Ishikawa (cell line): Measurements from ENCODE around the gene MSRB3.

ENCODE experiments used
- CEBPB ChIP-seq: IDR thresholded peaks from 2 replicates; pipeline ENCODE4 v1.6.1; 2012
- CREB1 ChIP-seq: IDR thresholded peaks from 2 replicates; pipeline ENCODE4 v1.6.1; 2012; ENCODE audit warnings: low read depth
- EP300 ChIP-seq: IDR thresholded peaks from 2 replicates; pipeline ENCODE4 v1.6.1; 2012; ENCODE audit warnings: borderline replicate concordance
- MAX ChIP-seq: IDR thresholded peaks from 2 replicates; pipeline ENCODE4 v1.6.1; 2012
- NFIC ChIP-seq: IDR thresholded peaks from 2 replicates; pipeline ENCODE4 v1.6.1; 2012
- RAD21 ChIP-seq: IDR thresholded peaks from 2 replicates; pipeline ENCODE4 v1.6.1; 2012; ENCODE audit warnings: low read depth
- REST ChIP-seq: IDR thresholded peaks from 2 replicates; pipeline ENCODE4 v1.6.1; 2012; ENCODE audit warnings: low read depth, mild to moderate bottlenecking
- TAF1 ChIP-seq: IDR thresholded peaks from 2 replicates; pipeline ENCODE4 v1.6.1; 2012; ENCODE audit warnings: low read depth, mild to moderate bottlenecking
- TCF12 ChIP-seq: IDR thresholded peaks from 2 replicates; pipeline ENCODE4 v1.6.1; 2012; ENCODE audit warnings: low read depth
- TEAD4 ChIP-seq: IDR thresholded peaks from 2 replicates; pipeline ENCODE4 v1.6.1; 2012
- USF1 ChIP-seq: IDR thresholded peaks from 2 replicates; pipeline ENCODE4 v1.6.1; 2012
- YY1 ChIP-seq: IDR thresholded peaks from 2 replicates; pipeline ENCODE4 v1.6.1; 2012; ENCODE audit warnings: low read depth

- TF ChIP-seq EP300: peak; percentile 58; the same call in 1 of the 2 replicates
- TF ChIP-seq CEBPB: no peak
- TF ChIP-seq MAX: peak; percentile 77
- 0 out of 2 replicates have a peak, but pooled peaks have one; percentile 7 for TF ChIP-seq REST
- peak; percentile 97 for TF ChIP-seq TEAD4
- no peak for TF ChIP-seq USF1
- peak; percentile 86 for TF ChIP-seq TAF1
- no peak; the same call in none of the 2 replicates for TF ChIP-seq TCF12
- no peak for TF ChIP-seq RAD21
- no peak for TF ChIP-seq CREB1
- TF ChIP-seq NFIC: peak; percentile 32; the same call in 1 of the 2 replicates
- TF ChIP-seq YY1: peak; percentile 35; the same call in 1 of the 2 replicates
These were observed at the start of gene MSRB3 for GRCh38 chr12:65278576-65279368.
